ENCODE results near the gene TTLL8.

TTLL8 gene

DNA sequence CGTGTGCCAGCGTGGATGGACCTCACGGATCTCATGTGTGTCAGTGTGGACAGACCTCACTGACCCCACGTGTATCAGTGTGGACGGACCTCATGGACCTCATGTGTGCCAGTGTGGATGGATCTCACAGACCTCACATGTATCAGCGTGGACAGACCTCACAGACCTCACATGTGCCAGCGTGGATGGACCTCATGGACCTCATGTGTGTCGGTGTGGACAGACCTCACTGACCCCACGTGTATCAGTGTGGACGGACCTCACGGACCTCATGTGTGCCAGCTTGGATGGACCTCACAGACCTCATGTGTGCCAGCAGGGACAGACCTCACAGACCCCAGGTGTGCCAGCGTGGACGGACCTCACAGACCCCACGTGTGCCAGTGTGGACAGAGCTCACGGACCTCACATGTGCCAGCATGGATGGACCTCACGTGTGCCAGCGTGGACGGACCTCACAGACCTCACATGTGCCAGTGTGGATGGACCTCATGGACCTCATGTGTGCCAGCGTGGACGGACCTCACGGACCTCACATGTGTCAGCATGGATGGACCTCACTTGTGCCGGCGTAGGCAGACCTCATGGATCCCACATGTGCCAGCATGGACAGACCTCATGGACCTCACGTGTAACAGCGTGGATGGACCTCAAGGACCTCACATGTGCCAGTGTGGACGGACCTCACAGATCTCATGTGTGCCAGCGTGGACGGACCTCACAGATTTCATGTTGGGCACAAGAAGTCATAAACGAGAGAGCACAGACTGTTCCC lies 18.2 kb downstream of the TTLL8 start:
- no peak overlapping the region for H3K27ac ChIP-seq
- TF ChIP-seq, protein P1, sequence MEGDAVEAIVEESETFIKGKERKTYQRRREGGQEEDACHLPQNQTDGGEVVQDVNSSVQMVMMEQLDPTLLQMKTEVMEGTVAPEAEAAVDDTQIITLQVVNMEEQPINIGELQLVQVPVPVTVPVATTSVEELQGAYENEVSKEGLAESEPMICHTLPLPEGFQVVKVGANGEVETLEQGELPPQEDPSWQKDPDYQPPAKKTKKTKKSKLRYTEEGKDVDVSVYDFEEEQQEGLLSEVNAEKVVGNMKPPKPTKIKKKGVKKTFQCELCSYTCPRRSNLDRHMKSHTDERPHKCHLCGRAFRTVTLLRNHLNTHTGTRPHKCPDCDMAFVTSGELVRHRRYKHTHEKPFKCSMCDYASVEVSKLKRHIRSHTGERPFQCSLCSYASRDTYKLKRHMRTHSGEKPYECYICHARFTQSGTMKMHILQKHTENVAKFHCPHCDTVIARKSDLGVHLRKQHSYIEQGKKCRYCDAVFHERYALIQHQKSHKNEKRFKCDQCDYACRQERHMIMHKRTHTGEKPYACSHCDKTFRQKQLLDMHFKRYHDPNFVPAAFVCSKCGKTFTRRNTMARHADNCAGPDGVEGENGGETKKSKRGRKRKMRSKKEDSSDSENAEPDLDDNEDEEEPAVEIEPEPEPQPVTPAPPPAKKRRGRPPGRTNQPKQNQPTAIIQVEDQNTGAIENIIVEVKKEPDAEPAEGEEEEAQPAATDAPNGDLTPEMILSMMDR (conservative IDR thresholded peaks at IDR 0.05; ENCODE audit: low read depth, low read length) = no peak
- H3K27me3 ChIP-seq (ENCODE audit: insufficient read depth, low read depth) = peaks cover 2% of the 10 kb centered on the region; the same call in 1 of the 2 replicates
- no peak overlapping the region for H3K4me3 ChIP-seq (IDR thresholded peaks at IDR 0.05; ENCODE audit: insufficient read depth, low read depth, low read length)
- H3K4me2 ChIP-seq = no peak overlapping the region
- no peaks in the 10 kb centered on the region for H4K20me1 ChIP-seq (ENCODE audit: insufficient read depth)
- H3K9ac ChIP-seq = no peak overlapping the region
- H3K36me3 ChIP-seq (ENCODE audit: insufficient read depth) = no peaks in the 10 kb centered on the region
- H2AFZ ChIP-seq (ENCODE audit: low read depth) = no peak overlapping the region
- no peaks in the 10 kb centered on the region for H3K4me1 ChIP-seq (ENCODE audit: low read depth, poor library complexity, severe bottlenecking)
- H3K79me2 ChIP-seq (ENCODE audit: insufficient read depth, low read depth) = no peaks in the 10 kb centered on the region

DNA sequence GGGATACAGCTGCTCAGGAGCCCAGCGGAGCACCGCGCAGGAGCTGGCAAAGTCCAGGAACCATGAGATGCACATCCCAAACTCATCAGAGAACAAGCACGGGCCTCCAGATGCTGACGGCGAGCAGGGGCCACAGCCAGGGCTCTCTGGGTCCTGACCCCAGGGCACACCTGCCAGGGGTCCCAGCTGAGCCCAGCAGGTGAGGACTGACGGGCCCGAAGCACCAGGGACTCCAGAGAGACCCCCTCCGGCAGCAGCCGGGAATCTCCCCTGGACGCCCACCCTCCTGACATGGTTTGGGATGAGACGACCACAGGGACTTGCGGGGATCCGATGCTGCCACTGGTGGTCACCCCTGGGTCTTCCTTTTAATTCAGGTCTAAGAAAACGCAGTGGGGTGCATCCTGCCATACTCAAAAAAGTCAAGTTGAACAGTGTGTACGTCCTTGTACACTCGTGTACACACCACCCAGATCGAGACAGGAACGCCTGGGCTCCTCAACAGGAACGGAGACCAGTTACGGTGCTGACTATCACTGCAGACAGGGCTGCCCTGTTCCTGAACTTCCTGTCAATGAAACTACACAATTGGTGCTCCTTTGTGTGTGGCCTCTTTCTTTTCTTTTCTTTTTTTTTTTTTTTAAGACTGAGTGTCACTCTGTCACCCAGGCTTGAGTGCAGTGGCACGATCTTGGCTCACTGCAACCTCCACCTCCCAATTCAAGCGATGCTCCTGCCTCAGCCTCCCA lies 21.9 kb downstream of the TTLL8 start:
- H3K36me3 ChIP-seq (ENCODE audit: insufficient read depth) = no peaks in the 10 kb centered on the region
- no peak overlapping the region for H3K9ac ChIP-seq
- H3K4me2 ChIP-seq = no peak overlapping the region
- H4K20me1 ChIP-seq (ENCODE audit: insufficient read depth) = no peaks in the 10 kb centered on the region
- no peak overlapping the region for H3K4me3 ChIP-seq (IDR thresholded peaks at IDR 0.05; ENCODE audit: insufficient read depth, low read depth, low read length)
- no peak overlapping the region for H3K27ac ChIP-seq
- H3K79me2 ChIP-seq (ENCODE audit: insufficient read depth, low read depth) = no peaks in the 10 kb centered on the region
- peaks cover 2% of the 10 kb centered on the region; the same call in 1 of the 2 replicates for H3K27me3 ChIP-seq (ENCODE audit: insufficient read depth, low read depth)
- no peak overlapping the region for H2AFZ ChIP-seq (ENCODE audit: low read depth)
- TF ChIP-seq, protein P1 (conservative IDR thresholded peaks at IDR 0.05; ENCODE audit: low read depth, low read length) = no peak
- no peaks in the 10 kb centered on the region for H3K4me1 ChIP-seq (ENCODE audit: low read depth, poor library complexity, severe bottlenecking)

DNA sequence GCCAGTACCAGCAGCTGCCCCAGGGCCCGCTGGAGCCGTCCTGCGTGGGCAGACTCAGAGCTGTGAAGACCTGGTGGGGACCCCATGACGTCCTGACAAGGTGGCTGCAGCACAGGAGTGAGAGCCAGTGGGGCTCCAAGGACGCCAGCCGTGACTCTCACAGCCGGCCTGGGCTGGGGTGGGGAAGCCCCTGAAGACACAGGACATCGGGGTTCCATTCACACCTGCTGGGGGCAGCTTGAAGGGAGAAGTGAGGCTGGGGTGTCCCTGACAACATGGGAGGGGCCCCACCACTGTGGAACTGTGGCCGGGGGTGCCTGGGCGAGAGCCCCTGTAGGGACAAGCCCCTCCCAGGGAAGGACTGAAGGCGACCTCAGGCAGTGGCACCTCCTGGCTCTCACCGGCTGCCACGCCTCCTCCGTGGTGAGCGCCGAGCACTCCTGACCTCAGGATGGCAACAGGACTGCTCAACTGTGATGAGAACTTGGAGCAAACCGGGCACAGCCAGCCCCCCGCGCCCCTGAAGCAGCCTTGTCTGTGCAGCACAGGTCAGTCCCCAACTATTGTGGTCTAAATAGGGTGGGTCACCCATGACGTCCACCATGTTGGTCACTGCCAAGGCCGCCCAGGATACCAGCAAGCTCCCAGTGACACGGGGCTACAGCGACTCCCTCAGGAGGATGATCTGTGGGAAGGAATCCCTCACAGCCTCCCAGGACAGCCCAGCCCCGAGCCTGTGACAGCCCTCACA lies 22.8 kb downstream of the TTLL8 start:
- H3K79me2 ChIP-seq (ENCODE audit: insufficient read depth, low read depth) = no peaks in the 10 kb centered on the region
- TF ChIP-seq, protein P1 (conservative IDR thresholded peaks at IDR 0.05; ENCODE audit: low read depth, low read length) = no peak
- peaks cover 2% of the 10 kb centered on the region; the same call in 1 of the 2 replicates for H3K27me3 ChIP-seq (ENCODE audit: insufficient read depth, low read depth)
- no peaks in the 10 kb centered on the region for H3K4me1 ChIP-seq (ENCODE audit: low read depth, poor library complexity, severe bottlenecking)
- H4K20me1 ChIP-seq (ENCODE audit: insufficient read depth) = no peaks in the 10 kb centered on the region
- no peak overlapping the region for H3K9ac ChIP-seq
- H2AFZ ChIP-seq (ENCODE audit: low read depth) = no peak overlapping the region
- H3K27ac ChIP-seq = no peak overlapping the region
- H3K36me3 ChIP-seq (ENCODE audit: insufficient read depth) = no peaks in the 10 kb centered on the region
- H3K4me3 ChIP-seq (IDR thresholded peaks at IDR 0.05; ENCODE audit: insufficient read depth, low read depth, low read length) = no peak overlapping the region
- no peak overlapping the region for H3K4me2 ChIP-seq
